Measurements from ENCODE around the gene TMEM184A. TPM values are rescaled to one million over a fixed set of nuclear protein-coding genes. Genes with fewer than 3 reads are reported as not detected.

The TMEM184A gene
- total and polyA plus RNA-seq, 2 experiments from 2014 or later = 14.5 to 24.7 TPM

DNA sequence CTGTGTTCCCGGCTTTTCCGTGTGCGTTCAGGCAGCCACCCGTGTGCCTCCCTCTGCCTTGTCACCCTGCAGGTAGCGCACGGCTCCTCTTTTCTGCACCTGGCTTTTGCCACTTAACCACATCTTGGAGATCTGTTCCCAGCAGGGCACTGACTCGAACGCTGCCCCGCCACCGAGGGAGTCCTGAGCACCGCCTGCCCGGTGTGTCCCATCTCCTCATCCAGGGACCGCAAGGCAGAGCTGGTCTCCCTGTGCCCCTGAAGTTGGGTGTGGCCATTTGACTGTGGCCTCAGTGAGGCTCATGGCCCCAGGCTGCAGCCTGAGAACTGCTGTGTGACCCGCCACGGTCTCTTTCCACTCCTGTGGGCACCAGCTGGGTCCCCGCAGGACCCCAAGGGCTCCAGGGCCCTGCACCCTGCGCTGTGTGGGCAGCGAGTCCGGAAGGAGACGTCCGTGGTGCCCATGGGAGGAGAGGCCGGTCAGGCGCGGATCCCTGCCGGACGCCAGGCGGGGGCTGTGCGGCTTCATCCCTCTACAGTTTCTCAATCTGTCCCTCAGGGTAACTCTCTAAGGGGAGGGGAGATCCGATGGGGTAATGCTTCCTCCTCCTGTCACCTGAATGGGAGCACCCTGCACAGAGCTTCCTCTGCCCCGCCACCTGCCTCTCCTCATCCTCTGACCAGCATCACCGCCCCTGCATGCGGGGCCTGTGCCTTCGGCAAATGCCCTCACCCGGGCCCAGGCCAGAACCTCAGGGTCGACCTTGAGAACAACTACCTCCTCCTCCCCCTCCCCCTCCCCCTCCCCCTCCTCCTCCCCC lies 50.1 kb downstream of the TMEM184A start:
- Histone ChIP-seq H3K27me3 (no peaks in the 10 kb centered on the region), H3K4me2 (no peak overlapping the region), H3K4me3 (no peak overlapping the region), H3K36me3 (replicated peaks; ENCODE audit: insufficient read depth, low read depth) (no peaks in the 10 kb centered on the region), H3K4me1 (ENCODE audit: insufficient read depth) (no peaks in the 10 kb centered on the region), H2AFZ (no peak overlapping the region), H3K9me2 (replicated peaks; ENCODE audit: insufficient read depth) (no peaks in the 10 kb centered on the region), H3K27ac (no peak overlapping the region), H3K79me2 (peaks cover 31% of the 10 kb centered on the region), H3K9me3 (ENCODE audit: low read depth) (no peaks in the 10 kb centered on the region), H4K20me1 (ENCODE audit: insufficient read depth, poor library complexity, severe bottlenecking) (no peaks in the 10 kb centered on the region)
- WGBS (ENCODE audit: low lambda C conversion rate, missing lambda C conversion rate) = 95% methylated on average over 30 of the region's 35 CpGs
- no peak for TF ChIP-seq EZH2phosphoT487 (IDR thresholded peaks at IDR 0.05; ENCODE audit: low read depth, severe bottlenecking, unreplicated experiment)
- TF ChIP-seq, protein P1, sequence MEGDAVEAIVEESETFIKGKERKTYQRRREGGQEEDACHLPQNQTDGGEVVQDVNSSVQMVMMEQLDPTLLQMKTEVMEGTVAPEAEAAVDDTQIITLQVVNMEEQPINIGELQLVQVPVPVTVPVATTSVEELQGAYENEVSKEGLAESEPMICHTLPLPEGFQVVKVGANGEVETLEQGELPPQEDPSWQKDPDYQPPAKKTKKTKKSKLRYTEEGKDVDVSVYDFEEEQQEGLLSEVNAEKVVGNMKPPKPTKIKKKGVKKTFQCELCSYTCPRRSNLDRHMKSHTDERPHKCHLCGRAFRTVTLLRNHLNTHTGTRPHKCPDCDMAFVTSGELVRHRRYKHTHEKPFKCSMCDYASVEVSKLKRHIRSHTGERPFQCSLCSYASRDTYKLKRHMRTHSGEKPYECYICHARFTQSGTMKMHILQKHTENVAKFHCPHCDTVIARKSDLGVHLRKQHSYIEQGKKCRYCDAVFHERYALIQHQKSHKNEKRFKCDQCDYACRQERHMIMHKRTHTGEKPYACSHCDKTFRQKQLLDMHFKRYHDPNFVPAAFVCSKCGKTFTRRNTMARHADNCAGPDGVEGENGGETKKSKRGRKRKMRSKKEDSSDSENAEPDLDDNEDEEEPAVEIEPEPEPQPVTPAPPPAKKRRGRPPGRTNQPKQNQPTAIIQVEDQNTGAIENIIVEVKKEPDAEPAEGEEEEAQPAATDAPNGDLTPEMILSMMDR (IDR thresholded peaks at IDR 0.05; ENCODE audit: poor library complexity) = no peak
- DNase-seq (ENCODE audit: low spot score) = no peak

DNA sequence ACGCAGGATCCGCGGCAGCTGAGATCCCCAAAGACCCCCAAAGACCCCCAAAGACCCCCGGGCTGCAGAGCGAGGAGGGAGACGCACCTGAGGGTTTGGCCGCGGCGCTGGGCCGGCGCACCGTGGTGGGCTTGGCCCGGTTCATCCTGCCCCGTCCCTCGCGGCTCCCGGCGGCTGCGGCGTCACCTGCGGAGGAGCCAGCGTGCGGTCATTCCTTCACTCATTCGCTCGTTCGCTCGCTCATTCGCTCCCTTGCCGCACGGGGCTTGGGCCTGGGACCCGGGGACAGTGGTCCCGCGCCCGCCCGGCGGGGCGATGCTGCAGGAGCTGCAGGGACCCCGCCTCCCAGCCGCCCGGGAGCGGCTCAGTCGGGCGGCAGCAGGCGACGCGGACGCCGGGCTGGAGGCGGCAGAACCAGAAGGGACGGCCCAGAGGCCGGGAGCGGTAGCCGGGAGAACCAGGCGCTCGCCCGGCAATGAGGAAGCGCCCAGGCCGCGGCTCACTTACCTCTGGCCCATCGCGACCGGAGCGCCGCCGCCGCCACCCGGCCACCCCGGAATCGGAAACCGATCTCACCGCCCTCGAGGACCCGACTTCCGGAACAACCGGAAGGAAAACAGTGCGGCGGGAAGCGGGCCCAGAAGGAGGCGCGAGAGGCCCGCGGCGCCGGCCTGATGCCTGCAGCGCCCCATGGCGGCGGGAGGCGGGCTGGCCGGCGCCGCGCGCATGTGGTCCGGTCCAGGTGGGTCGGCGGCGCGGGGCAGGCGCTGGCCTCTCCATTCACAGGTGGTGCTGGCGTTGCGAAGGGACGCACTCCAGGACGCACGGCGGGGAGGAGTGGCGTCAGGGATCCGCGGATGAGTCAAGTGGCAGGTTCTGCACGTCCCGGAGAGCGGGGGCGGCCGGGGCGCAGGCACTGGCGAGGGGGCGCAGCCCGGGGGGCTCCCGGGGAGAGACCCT lies 51.9 kb downstream of the TMEM184A start, which contains the start of gene INTS1:
TSS of gene INTS1 (minus strand) at position 574 of the 960 bp plus-strand sequence. CDS start at position 145, 429 bp downstream.
- peak; percentile 96 for DNase-seq (ENCODE audit: low spot score)
- TF ChIP-seq EZH2phosphoT487 (IDR thresholded peaks at IDR 0.05; ENCODE audit: low read depth, severe bottlenecking, unreplicated experiment) = no peak
- no peak for TF ChIP-seq EZH2 (IDR thresholded peaks at IDR 0.05; ENCODE audit: borderline replicate concordance)
- TF ChIP-seq, protein P1 (IDR thresholded peaks at IDR 0.05; ENCODE audit: poor library complexity) = peak; percentile 78
- peak within 1 kb of the TSS; percentile 96 for H3K4me2 ChIP-seq
- WGBS (ENCODE audit: low lambda C conversion rate, missing lambda C conversion rate) = under 1% methylated on average over 105 of the region's 118 CpGs
- H4K20me1 ChIP-seq (ENCODE audit: insufficient read depth, poor library complexity, severe bottlenecking) = no peaks in the 10 kb centered on the region
- H3K79me2 ChIP-seq = peaks cover 35% of the 10 kb centered on the region
- H3K27ac ChIP-seq = peak within 1 kb of the TSS; percentile 59
- no peaks in the 10 kb centered on the region for H3K4me1 ChIP-seq (ENCODE audit: insufficient read depth)
- H3K9me2 ChIP-seq (replicated peaks; ENCODE audit: insufficient read depth) = no peaks in the 10 kb centered on the region
- peak within 1 kb of the TSS; percentile 92 for H3K4me3 ChIP-seq
- no peaks in the 10 kb centered on the region for H3K27me3 ChIP-seq
- H2AFZ ChIP-seq = peak within 1 kb of the TSS; percentile 89
- H3K9me3 ChIP-seq (ENCODE audit: low read depth) = no peaks in the 10 kb centered on the region
- H3K36me3 ChIP-seq (replicated peaks; ENCODE audit: insufficient read depth, low read depth) = no peaks in the 10 kb centered on the region

DNA sequence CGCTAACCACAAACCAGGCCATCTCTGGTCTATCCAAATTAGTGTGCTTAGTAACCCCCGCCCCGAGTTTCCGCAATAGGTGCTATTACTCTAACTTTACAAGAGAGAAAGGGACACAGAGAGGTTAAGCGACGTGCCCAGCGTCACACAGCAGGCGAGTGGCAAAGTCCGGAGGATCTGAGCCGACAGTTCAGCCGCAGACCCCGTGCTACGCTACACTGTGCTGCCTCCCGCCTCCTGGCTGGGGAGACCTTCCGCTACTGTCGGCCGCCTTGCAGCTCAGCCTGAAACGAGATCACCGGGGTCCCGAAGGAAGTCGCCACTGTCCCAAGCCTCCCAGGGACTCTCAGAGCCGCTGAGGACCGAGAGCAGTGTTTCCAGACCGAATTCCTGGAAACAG lies 52.6 kb downstream of the TMEM184A start:
- Histone ChIP-seq H3K79me2 (peaks cover 35% of the 10 kb centered on the region), H4K20me1 (ENCODE audit: insufficient read depth, poor library complexity, severe bottlenecking) (no peaks in the 10 kb centered on the region), H2AFZ (no peak overlapping the region), H3K4me2 (peak overlapping the region; percentile 96), H3K27me3 (no peaks in the 10 kb centered on the region), H3K27ac (no peak overlapping the region), H3K36me3 (replicated peaks; ENCODE audit: insufficient read depth, low read depth) (no peaks in the 10 kb centered on the region), H3K4me1 (ENCODE audit: insufficient read depth) (no peaks in the 10 kb centered on the region), H3K9me3 (ENCODE audit: low read depth) (no peaks in the 10 kb centered on the region), H3K4me3 (peak overlapping the region; percentile 92), H3K9me2 (replicated peaks; ENCODE audit: insufficient read depth) (no peaks in the 10 kb centered on the region)
- no peak for DNase-seq (ENCODE audit: low spot score)
- 41% methylated on average over 24 of the region's 24 CpGs for WGBS (ENCODE audit: low lambda C conversion rate, missing lambda C conversion rate)
- TF ChIP-seq EZH2phosphoT487 (IDR thresholded peaks at IDR 0.05; ENCODE audit: low read depth, severe bottlenecking, unreplicated experiment) (no peak), EZH2 (IDR thresholded peaks at IDR 0.05; ENCODE audit: borderline replicate concordance) (no peak)
- TF ChIP-seq, protein P1 (IDR thresholded peaks at IDR 0.05; ENCODE audit: poor library complexity) = no peak

Data from hepatocyte (in vitro differentiated cells).